Measurements from ENCODE around the gene ITIH1.

The ITIH1 gene

GRCh38 chr3:52822363-52822762 lies 45.0 kb downstream of the ITIH1 start:
- no peaks in the 10 kb centered on the region for H3K9me3 ChIP-seq (replicated peaks in 1 of 11)
- peaks cover 0 to 20% (median 0%) of the 10 kb centered on the region in 11 experiments; a peak in 3 of 22 replicates for H3K36me3 ChIP-seq
- no peaks in the 10 kb centered on the region for H3K27me3 ChIP-seq
- TF ChIP-seq Cebpa-rat (IDR thresholded peaks at IDR 0.05) = no peak
- H3K4me1 ChIP-seq = peaks cover under 1 to 39% (median 25%) of the 10 kb centered on the region in 10 experiments; a peak in 19 of 20 replicates
- H3K4me3 ChIP-seq = no peak overlapping the region
- H3K9ac ChIP-seq = peak overlapping the region in 1 of 11 experiments; percentile 18; a peak in 2 of 22 replicates
- H3K4me2 ChIP-seq = no peak overlapping the region
- no peaks in the 10 kb centered on the region for H4K20me1 ChIP-seq
- peak overlapping the region in 1 of 11 experiments; percentile 25; a peak in 3 of 22 replicates for H3K27ac ChIP-seq

GRCh38 chr3:52824037-52824436 lies 46.6 kb downstream of the ITIH1 start:
- Histone ChIP-seq H3K4me1 (peaks cover under 1 to 25% (median 16%) of the 10 kb centered on the region in 10 experiments; a peak in 18 of 20 replicates), H3K4me2 (no peak overlapping the region), H3K9me3 (replicated peaks in 1 of 11) (no peaks in the 10 kb centered on the region), H3K9ac (no peak overlapping the region), H3K4me3 (no peak overlapping the region), H4K20me1 (no peaks in the 10 kb centered on the region; a peak in 1 of 22 replicates), H3K27me3 (no peaks in the 10 kb centered on the region), H3K36me3 (peaks cover 0 to 20% (median 0%) of the 10 kb centered on the region in 11 experiments; a peak in 3 of 22 replicates), H3K27ac (no peak overlapping the region)
- TF ChIP-seq Cebpa-rat (IDR thresholded peaks at IDR 0.05) = no peak

GRCh38 chr3:52827441-52827840 lies 50.0 kb downstream of the ITIH1 start:
- H3K4me3 ChIP-seq = no peak overlapping the region
- H3K36me3 ChIP-seq = peaks cover 0 to 19% (median 0%) of the 10 kb centered on the region in 11 experiments; a peak in 3 of 22 replicates
- no peaks in the 10 kb centered on the region for H3K27me3 ChIP-seq
- H3K27ac ChIP-seq = no peak overlapping the region
- TF ChIP-seq Cebpa-rat (IDR thresholded peaks at IDR 0.05) = no peak
- H3K4me1 ChIP-seq = peaks cover 22 to 39% (median 32%) of the 10 kb centered on the region in 10 experiments
- H4K20me1 ChIP-seq = peaks cover 0 to 8% (median 0%) of the 10 kb centered on the region in 11 experiments; a peak in 3 of 22 replicates
- 0 out of 22 replicates have a peak overlapping the region, but pooled peaks of 1 of the 11 experiments have one; percentile 4 for H3K9ac ChIP-seq
- H3K4me2 ChIP-seq = peak overlapping the region in 3 of 11 experiments; percentile 20 to 26 (median 22); a peak in 2 of 22 replicates
- no peaks in the 10 kb centered on the region for H3K9me3 ChIP-seq (replicated peaks in 1 of 11)

GRCh38 chr3:52827866-52828376 lies 50.5 kb downstream of the ITIH1 start:
- no peak for TF ChIP-seq Cebpa-rat (IDR thresholded peaks at IDR 0.05)
- Histone ChIP-seq H3K9me3 (replicated peaks in 1 of 11) (no peaks in the 10 kb centered on the region), H3K27ac (no peak overlapping the region), H3K4me3 (no peak overlapping the region), H3K27me3 (no peaks in the 10 kb centered on the region), H3K9ac (peak overlapping the region in 2 of 11 experiments; percentile 4 to 13; a peak in 1 of 22 replicates), H3K4me2 (peak overlapping the region in 3 of 11 experiments; percentile 20 to 26 (median 22); a peak in 3 of 22 replicates), H3K36me3 (peaks cover 0 to 14% (median 0%) of the 10 kb centered on the region in 11 experiments; a peak in 3 of 22 replicates), H3K4me1 (peaks cover 26 to 41% (median 35%) of the 10 kb centered on the region in 10 experiments), H4K20me1 (peaks cover 0 to 8% (median 0%) of the 10 kb centered on the region in 11 experiments; a peak in 3 of 22 replicates)

GRCh38 chr3:52829482-52829881 lies 52.1 kb downstream of the ITIH1 start:
- Histone ChIP-seq H3K36me3 (peaks cover 0 to 3% (median 0%) of the 10 kb centered on the region in 11 experiments; a peak in 1 of 22 replicates), H3K9me3 (replicated peaks in 1 of 11) (no peaks in the 10 kb centered on the region), H3K27ac (no peak overlapping the region), H3K9ac (no peak overlapping the region), H3K4me1 (peaks cover 32 to 52% (median 40%) of the 10 kb centered on the region in 10 experiments), H3K4me2 (peak overlapping the region in 1 of 11 experiments; percentile 73; a peak in 1 of 22 replicates), H4K20me1 (peaks cover 0 to 8% (median 0%) of the 10 kb centered on the region in 11 experiments; a peak in 3 of 22 replicates), H3K27me3 (no peaks in the 10 kb centered on the region), H3K4me3 (no peak overlapping the region)
- no peak for TF ChIP-seq Cebpa-rat (IDR thresholded peaks at IDR 0.05)

GRCh38 chr3:52829906-52830463 lies 52.6 kb downstream of the ITIH1 start:
- Histone ChIP-seq H3K9me3 (replicated peaks in 1 of 11) (no peaks in the 10 kb centered on the region), H3K27me3 (no peaks in the 10 kb centered on the region), H3K4me1 (peaks cover 33 to 57% (median 42%) of the 10 kb centered on the region in 10 experiments), H4K20me1 (peaks cover 0 to 8% (median 0%) of the 10 kb centered on the region in 11 experiments; a peak in 4 of 22 replicates), H3K36me3 (peaks cover 0 to 3% (median 0%) of the 10 kb centered on the region in 11 experiments; a peak in 2 of 22 replicates), H3K27ac (no peak overlapping the region), H3K9ac (no peak overlapping the region), H3K4me2 (peak overlapping the region; percentile 64 to 87 (median 80); a peak in 11 of 22 replicates), H3K4me3 (no peak overlapping the region)
- TF ChIP-seq Cebpa-rat (IDR thresholded peaks at IDR 0.05) = no peak

- peaks cover 0 to 10% (median 2%) of the 10 kb centered on the region in 11 experiments; a peak in 7 of 22 replicates for H3K36me3 ChIP-seq
- H4K20me1 ChIP-seq = peaks cover 0 to 8% (median 0%) of the 10 kb centered on the region in 11 experiments; a peak in 4 of 22 replicates
- no peak for TF ChIP-seq Cebpa-rat (IDR thresholded peaks at IDR 0.05)
- peak within 1 kb of the TSS in 9 of 11 experiments; percentile 8 to 61 (median 22); a peak in 9 of 22 replicates for H3K9ac ChIP-seq
- no peaks in the 10 kb centered on the region for H3K9me3 ChIP-seq (replicated peaks in 1 of 11)
- peak within 1 kb of the TSS; percentile 64 to 87 (median 80) for H3K4me2 ChIP-seq
- H3K4me3 ChIP-seq = no peak within 1 kb of the TSS
- H3K27me3 ChIP-seq = no peaks in the 10 kb centered on the region
- peaks cover 33 to 64% (median 45%) of the 10 kb centered on the region in 10 experiments for H3K4me1 ChIP-seq
- H3K27ac ChIP-seq = peak within 1 kb of the TSS in 9 of 11 experiments; percentile 13 to 62 (median 38); a peak in 15 of 22 replicates
These were observed 53.3 kb downstream of the ITIH1 start, which contains the start of gene ITIH4 for GRCh38 chr3:52830535-52831258. Gene ITIH4 (minus strand): TSS chr3:52830672. CDS start chr3:52830642, 30 bp downstream.

GRCh38 chr3:52831500-52832301 lies 54.3 kb downstream of the ITIH1 start:
- H3K4me2 ChIP-seq = peak overlapping the region; percentile 64 to 87 (median 80)
- peak overlapping the region in 9 of 11 experiments; percentile 8 to 61 (median 22); a peak in 10 of 22 replicates for H3K9ac ChIP-seq
- H4K20me1 ChIP-seq = peaks cover 0 to 8% (median 0%) of the 10 kb centered on the region in 11 experiments; a peak in 4 of 22 replicates
- H3K27me3 ChIP-seq = no peaks in the 10 kb centered on the region
- H3K4me3 ChIP-seq = no peak overlapping the region
- peak overlapping the region in 9 of 11 experiments; percentile 13 to 62 (median 38); a peak in 16 of 22 replicates for H3K27ac ChIP-seq
- no peaks in the 10 kb centered on the region for H3K9me3 ChIP-seq (replicated peaks in 1 of 11)
- no peak for TF ChIP-seq Cebpa-rat (IDR thresholded peaks at IDR 0.05)
- peaks cover 0 to 20% (median 9%) of the 10 kb centered on the region in 11 experiments; a peak in 8 of 22 replicates for H3K36me3 ChIP-seq
- peaks cover 33 to 74% (median 55%) of the 10 kb centered on the region in 10 experiments for H3K4me1 ChIP-seq
